Right renal pelvis (tissue), 4 donors: ENCODE results near the gene HSPB9. TPM values are rescaled to one million over a fixed set of nuclear protein-coding genes. Genes with fewer than 3 reads are reported as not detected.

Experiments
- polyA plus RNA-seq, 4 donors: library from polyadenylated mRNA; unstranded; fragments of 120-200 nt; gene quantifications; one replicate each; pipeline ENCODE4 v1.2.1, GENCODE V29; 2013; ENCODE audit not compliant: insufficient read length in 4 of 4

HSPB9 gene
- polyA plus RNA-seq, 4 donors, result 0.14 to 0.31 (median 0.21) TPM

Other genes starting within 250 kb of the HSPB9 start
- 10 to 100 TPM; 81.0 to 91.3 (median 91.1) TPM for gene ACLY, start 203.9 kb upstream of the HSPB9 start, polyA plus RNA-seq
- 1 to 10 TPM; 5.7 to 7.2 (median 6.3) TPM for gene ODAD4, start 192.2 kb upstream of the HSPB9 start, polyA plus RNA-seq
- gene CNP, start 156.0 kb upstream of the HSPB9 start, polyA plus RNA-seq, result 10 to 100 TPM; 63.0 to 80.3 (median 68.1) TPM
- 100 to 1,000 TPM; 134 to 148 (median 138) TPM for gene DNAJC7, start 105.4 kb upstream of the HSPB9 start, polyA plus RNA-seq
- gene NKIRAS2, start 102.7 kb upstream of the HSPB9 start, polyA plus RNA-seq, result 10 to 100 TPM; 51.2 to 63.5 (median 53.3) TPM
- 1 to 10 TPM; 3.7 to 4.1 (median 3.9) TPM for gene C17orf113, start 72.2 kb upstream of the HSPB9 start, polyA plus RNA-seq
- 1 to 10 TPM; 5.6 to 7.4 (median 6.4) TPM for gene ZNF385C, start 24.3 kb upstream of the HSPB9 start, polyA plus RNA-seq
- 1 to 10 TPM; 7.1 to 9.5 (median 8.8) TPM for gene DHX58, start 10.1 kb upstream of the HSPB9 start, polyA plus RNA-seq
- gene KAT2A, start 1.4 kb upstream of the HSPB9 start, polyA plus RNA-seq, result 10 to 100 TPM; 55.7 to 68.5 (median 57.1) TPM
- gene RAB5C, start 32.2 kb downstream of the HSPB9 start, polyA plus RNA-seq, result 100 to 1,000 TPM; 131 to 164 (median 140) TPM
- under 1 TPM in 1 of 4 donors, not detected in 3; 0.09 TPM for gene KCNH4, start 58.3 kb downstream of the HSPB9 start, polyA plus RNA-seq
- not detected for gene HCRT, start 62.6 kb downstream of the HSPB9 start, polyA plus RNA-seq
- 10 to 100 TPM; 11.5 to 23.7 (median 16.8) TPM for gene GHDC, start 71.7 kb downstream of the HSPB9 start, polyA plus RNA-seq
- 10 to 100 TPM; 40.3 to 46.7 (median 42.0) TPM for gene STAT5B, start 153.6 kb downstream of the HSPB9 start, polyA plus RNA-seq
- 1 to 10 TPM; 5.7 to 6.8 (median 6.4) TPM for gene STAT5A, start 165.7 kb downstream of the HSPB9 start, polyA plus RNA-seq